Thoracic aorta (tissue), 2 donors: ENCODE measurements around the gene KRTAP9-9. TPM values are rescaled to one million over a fixed set of nuclear protein-coding genes. Genes with fewer than 3 reads are reported as not detected.

Experiments
- ATAC-seq: fragments of 150-250 bp; one replicate; pipeline ENCODE4 v1.8.0; 2017; ENCODE audit warnings: low read depth; ENCODE audit not compliant: insufficient number of reproducible peaks, low FRiP score
- DNase-seq: peaks from one replicate; pipeline ENCODE4 v3.0.0-alpha.2; 2020; ENCODE audit warnings: low spot score
- H3K27ac ChIP-seq, 2 donors: fragments of 200-600 bp; sonication (generic); 1 replicate in 1 of 2; 2 replicates in 1 of 2; pipeline ENCODE4 v1.5.1; 2016; ENCODE audit warnings: mild to moderate bottlenecking in 2 of 2, moderate library complexity in 2 of 2
- H3K27me3 ChIP-seq: fragments of 200-600 bp; sonication (generic); replicated peaks from 2 replicates; pipeline ENCODE4 v1.6.0; 2016; ENCODE audit warnings: mild to moderate bottlenecking; ENCODE audit not compliant: insufficient read depth
- H3K36me3 ChIP-seq: fragments of 200-600 bp; sonication (generic); one replicate; pipeline ENCODE4 v1.5.1; 2016
- H3K4me1 ChIP-seq, 2 donors: fragments of 200-600 bp; sonication (generic); 1 replicate in 1 of 2; 2 replicates in 1 of 2; pipeline versions ENCODE4 v1.5.1 to v1.6.0; 2016; ENCODE audit warnings: low read depth in 2 of 2, mild to moderate bottlenecking in 1 of 2; ENCODE audit not compliant: control insufficient read depth in 1 of 2
- H3K4me3 ChIP-seq: fragments of 200-600 bp; sonication (generic); 2 replicates; pipeline ENCODE4 v1.5.1; 2016; ENCODE audit warnings: mild to moderate bottlenecking
- H3K9me3 ChIP-seq: fragments of 200-600 bp; sonication (generic); 2 replicates; pipeline ENCODE4 v1.5.1; 2016
- CTCF ChIP-seq: fragments of 200-600 bp; sonication (generic); IDR thresholded peaks from one replicate; pipeline ENCODE4 v1.5.1; 2019; ENCODE audit warnings: antibody characterized with exemption
- total RNA-seq, 2 donors: library from RNA; depleted of rRNA; stranded (reverse); fragments of >200 nt; gene quantifications; one replicate each; pipeline versions ENCODE4 v1.1.0 to v1.2.3, GENCODE V29; 2016

The KRTAP9-9 gene
- total RNA-seq, 2 donors from 2014 or later: not detected

DNA sequence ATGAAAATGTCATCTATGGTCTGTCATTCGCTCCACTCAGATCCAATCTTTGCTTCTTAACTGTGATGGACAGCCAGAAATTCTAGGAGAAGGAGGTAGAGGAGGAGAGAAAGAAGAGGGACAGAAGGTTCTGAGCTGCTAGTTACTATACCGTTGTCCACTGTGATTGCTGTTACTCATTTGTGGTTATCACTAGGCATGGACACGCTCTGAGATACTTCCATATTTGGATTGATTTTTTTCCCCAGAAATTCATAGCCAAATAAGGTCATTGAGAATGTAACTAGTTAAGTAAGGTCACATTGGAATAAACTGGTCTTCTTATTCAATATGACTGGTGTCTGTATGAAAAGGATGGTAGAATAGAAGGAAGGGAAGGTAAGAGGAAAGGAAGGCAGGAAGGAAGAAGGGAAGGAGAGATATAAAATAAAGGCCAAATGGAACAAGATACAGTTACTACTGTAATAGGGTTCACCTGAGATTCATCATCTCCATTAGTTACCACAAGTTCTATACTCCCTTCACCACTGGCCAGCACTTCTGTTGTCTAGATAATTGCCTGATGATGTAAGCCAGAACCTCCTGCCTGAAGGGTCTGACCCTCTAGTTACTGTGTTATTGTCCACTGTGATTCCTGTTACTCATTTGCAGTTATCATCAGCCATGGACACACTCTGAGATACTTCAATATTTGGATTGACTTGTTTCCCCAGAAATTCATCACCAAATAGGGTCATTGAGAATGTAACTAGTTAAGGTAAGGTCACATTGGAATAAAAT lies 23.2 kb downstream of the KRTAP9-9 start:
- Histone ChIP-seq H3K27me3 (no peaks in the 10 kb centered on the region), H3K4me1 (no peaks in the 10 kb centered on the region), H3K9me3 (no peaks in the 10 kb centered on the region), H3K36me3 (no peaks in the 10 kb centered on the region), H3K4me3 (no peak overlapping the region), H3K27ac (no peak overlapping the region)
- ATAC-seq (no peak), DNase-seq (no peak)
- TF ChIP-seq CTCF: no peak

- Histone ChIP-seq H3K4me1 (no peaks in the 10 kb centered on the region), H3K4me3 (no peak overlapping the region), H3K27me3 (no peaks in the 10 kb centered on the region), H3K9me3 (no peaks in the 10 kb centered on the region), H3K36me3 (no peaks in the 10 kb centered on the region), H3K27ac (no peak overlapping the region)
- DNase-seq (no peak), ATAC-seq (no peak)
- no peak for TF ChIP-seq CTCF
Measured at GRCh38 chr17:41284043-41284442, 28.9 kb downstream of the KRTAP9-9 start.

GRCh38 chr17:41284546-41284945 lies 29.4 kb downstream of the KRTAP9-9 start:
- Histone ChIP-seq H3K4me3 (no peak overlapping the region), H3K9me3 (no peaks in the 10 kb centered on the region), H3K27ac (no peak overlapping the region), H3K27me3 (no peaks in the 10 kb centered on the region), H3K4me1 (no peaks in the 10 kb centered on the region), H3K36me3 (no peaks in the 10 kb centered on the region)
- ATAC-seq (no peak), DNase-seq (no peak)
- no peak for TF ChIP-seq CTCF

- ATAC-seq: no peak
- Histone ChIP-seq H3K27me3 (no peaks in the 10 kb centered on the region), H3K27ac (no peak overlapping the region), H3K4me1 (no peaks in the 10 kb centered on the region), H3K9me3 (no peaks in the 10 kb centered on the region), H3K4me3 (no peak overlapping the region), H3K36me3 (no peaks in the 10 kb centered on the region)
- DNase-seq: no peak
- no peak for TF ChIP-seq CTCF
Measured at GRCh38 chr17:41287050-41287449, 31.9 kb downstream of the KRTAP9-9 start.

DNA sequence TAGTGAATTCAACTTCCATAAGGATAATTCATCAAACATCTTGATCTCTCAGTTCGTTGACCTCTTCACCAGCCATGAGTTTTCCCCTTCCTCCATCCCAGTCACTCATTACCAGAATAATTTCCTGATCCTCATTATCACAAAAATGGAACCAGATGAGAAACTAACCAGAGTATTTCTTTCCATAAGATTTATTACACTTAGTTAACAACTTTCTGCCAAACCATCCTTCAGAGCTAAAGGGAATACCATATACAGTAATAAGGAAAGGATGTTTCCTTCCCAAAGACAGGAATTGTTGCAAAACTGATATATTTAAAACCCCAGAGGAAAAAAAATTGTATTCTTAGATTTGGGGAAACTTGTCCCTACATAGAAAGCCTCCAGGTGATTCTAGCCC lies 38.8 kb downstream of the KRTAP9-9 start:
- Histone ChIP-seq H3K27ac (no peak overlapping the region), H3K9me3 (no peaks in the 10 kb centered on the region), H3K4me1 (no peaks in the 10 kb centered on the region), H3K27me3 (no peaks in the 10 kb centered on the region), H3K4me3 (no peak overlapping the region), H3K36me3 (no peaks in the 10 kb centered on the region)
- ATAC-seq (no peak), DNase-seq (no peak)
- no peak for TF ChIP-seq CTCF
